GM18526 (cell line): ENCODE results near the gene NAGPA.

Experiments used
- POLR2A ChIP-seq: IDR thresholded peaks from 3 replicates; pipeline ENCODE4 v1.6.1; 2011; ENCODE audit not compliant: insufficient read length; ENCODE audit errors: extremely low read depth

NAGPA gene

GRCh38 chr16:5017678-5017969 is 16.1 kb downstream of the NAGPA start:
- TF ChIP-seq POLR2A, result no peak

GRCh38 chr16:5016967-5017677 is 16.6 kb downstream of the NAGPA start:
- no peak for TF ChIP-seq POLR2A

GRCh38 chr16:5015887-5016286 is 17.8 kb downstream of the NAGPA start:
- no peak for TF ChIP-seq POLR2A

GRCh38 chr16:5015351-5015750 is 18.4 kb downstream of the NAGPA start:
- no peak for TF ChIP-seq POLR2A

- no peak for TF ChIP-seq POLR2A
Measured at GRCh38 chr16:5012887-5013286, 20.8 kb downstream of the NAGPA start.

GRCh38 chr16:5011637-5012036 is 22.1 kb downstream of the NAGPA start:
- TF ChIP-seq POLR2A, result no peak

- TF ChIP-seq POLR2A, result no peak
Measured at GRCh38 chr16:5010576-5011329, 23.0 kb downstream of the NAGPA start.

- no peak for TF ChIP-seq POLR2A
Measured at GRCh38 chr16:5008311-5008731, 25.4 kb downstream of the NAGPA start.

GRCh38 chr16:5007256-5007655 is 26.5 kb downstream of the NAGPA start:
- no peak for TF ChIP-seq POLR2A

GRCh38 chr16:5006348-5007193 is 27.2 kb downstream of the NAGPA start:
- TF ChIP-seq POLR2A, result no peak

- TF ChIP-seq POLR2A, result no peak
Measured at GRCh38 chr16:5005916-5006315, 27.8 kb downstream of the NAGPA start.

- no peak for TF ChIP-seq POLR2A
Measured at GRCh38 chr16:5004311-5004710, 29.4 kb downstream of the NAGPA start.

- TF ChIP-seq POLR2A, result no peak
Measured at GRCh38 chr16:5003828-5004227, 29.9 kb downstream of the NAGPA start.

- no peak for TF ChIP-seq POLR2A
Measured at GRCh38 chr16:5003211-5003610, 30.5 kb downstream of the NAGPA start.

GRCh38 chr16:5002699-5003143 is 31.0 kb downstream of the NAGPA start:
- TF ChIP-seq POLR2A, result no peak

GRCh38 chr16:5001986-5002385 is 31.7 kb downstream of the NAGPA start:
- TF ChIP-seq POLR2A, result no peak
